Bronchial epithelial cell (primary cell): ENCODE measurements around the gene LDB2. TPM values are rescaled to one million over a fixed set of nuclear protein-coding genes. Genes with fewer than 3 reads are reported as not detected.

Source experiments
- DNase-seq: peaks from one replicate; pipeline ENCODE4 v3.0.0-alpha.2; 2010; ENCODE audit warnings: low read depth
- FAIRE-seq: peaks from 2 replicates; lab custom pipeline; 2011; peaks lifted over from hg19 to GRCh38; lab: Jason Lieb, UNC
- H3K27me3 ChIP-seq: 2 replicates; pipeline ENCODE4 v1.5.1; 2011; ENCODE audit warnings: low read length; ENCODE audit not compliant: control insufficient read depth, insufficient read depth
- H3K36me3 ChIP-seq: 2 replicates; pipeline ENCODE4 v1.5.1; 2011; ENCODE audit warnings: low read length; ENCODE audit not compliant: control insufficient read depth, insufficient read depth
- H3K4me3 ChIP-seq: 2 replicates; pipeline ENCODE4 v1.5.1; 2011; ENCODE audit warnings: mild to moderate bottlenecking, low read depth, low read length, control low read depth
- CTCF ChIP-seq: IDR thresholded peaks from 2 replicates; pipeline ENCODE4 v1.5.1; 2011; ENCODE audit warnings: mild to moderate bottlenecking, moderate library complexity, low read length, control low read depth, inconsistent platforms; ENCODE audit not compliant: insufficient read depth, severe bottlenecking
- total RNA-seq: library from RNA; depleted of rRNA; stranded (reverse); fragments of >200 nt; gene quantifications from 2 replicates; pipeline ENCODE4 v1.2.1, GENCODE V29; 2014

Gene LDB2
- total RNA-seq, 1 donor from 2014 or later: not detected

- Histone ChIP-seq H3K4me3 (no peak overlapping the region), H3K27me3 (no peaks in the 10 kb centered on the region), H3K36me3 (no peaks in the 10 kb centered on the region)
- no peak for FAIRE-seq
- DNase-seq: no peak
- no peak for TF ChIP-seq CTCF
Observed at GRCh38 chr4:16827794-16828724, 70.4 kb downstream of the LDB2 start.

- H3K27me3 ChIP-seq: no peaks in the 10 kb centered on the region
- DNase-seq (no peak), FAIRE-seq (no peak)
- H3K4me3 ChIP-seq: no peak overlapping the region
- TF ChIP-seq CTCF: no peak
- no peaks in the 10 kb centered on the region for H3K36me3 ChIP-seq
Observed at GRCh38 chr4:16827045-16827444, 71.4 kb downstream of the LDB2 start.

GRCh38 chr4:16826406-16826910 is 72.0 kb downstream of the LDB2 start:
- no peak overlapping the region for H3K4me3 ChIP-seq
- DNase-seq: no peak
- H3K27me3 ChIP-seq: no peaks in the 10 kb centered on the region
- H3K36me3 ChIP-seq: no peaks in the 10 kb centered on the region
- no peak for FAIRE-seq
- TF ChIP-seq CTCF: no peak

- Histone ChIP-seq H3K36me3 (no peaks in the 10 kb centered on the region), H3K4me3 (no peak overlapping the region), H3K27me3 (no peaks in the 10 kb centered on the region)
- DNase-seq (no peak), FAIRE-seq (no peak)
- no peak for TF ChIP-seq CTCF
Observed at GRCh38 chr4:16824278-16824806, 74.1 kb downstream of the LDB2 start.

- no peaks in the 10 kb centered on the region for H3K36me3 ChIP-seq
- TF ChIP-seq CTCF: no peak
- no peak for DNase-seq
- no peak overlapping the region for H3K4me3 ChIP-seq
- no peaks in the 10 kb centered on the region for H3K27me3 ChIP-seq
- FAIRE-seq: no peak
Observed at GRCh38 chr4:16820329-16820728, 78.1 kb downstream of the LDB2 start.
